Measurements from ENCODE around the gene STX18. TPM values are rescaled to one million over a fixed set of nuclear protein-coding genes. Genes with fewer than 3 reads are reported as not detected.

STX18 gene
- 10 to 100 TPM; 25.3 to 33.5 TPM for total RNA-seq

- H3K9me3 Mint-ChIP-seq (ENCODE audit: low read depth) = no peaks in the 10 kb centered on the region
- H3K36me3 Mint-ChIP-seq (ENCODE audit: low read depth) = peaks cover 6% of the 10 kb centered on the region
- H3K4me3 Mint-ChIP-seq = peak within 1 kb of the TSS; percentile 89
- DNase-seq (peak; percentile 92), ATAC-seq (peak; percentile 89)
- peaks cover 45% of the 10 kb centered on the region for H3K4me1 Mint-ChIP-seq
- ChIA-PET CTCF (interaction anchor here (0.7 to 1.5 kb wide), 7 partner anchors 14 to 288 kb away, joined by 3 to 8 read pairs (median 3); no protein-coding TSS in a partner anchor), POLR2A (interaction anchor here (0.6 to 1.6 kb wide), 3 partner anchors 14 to 60 kb away, joined by 3 to 7 read pairs (median 4); no protein-coding TSS in a partner anchor)
- intact Hi-C loops (cut with DNase I, micrococcal nuclease) = loop anchor here (1.0 to 5.0 kb wide), 7 partner anchors 33 to 585 kb away; partner anchors contain the start of genes TMEM128 (in 2 of the 2), LYAR (in 1 of the 2) and ZBTB49 (in 1 of the 2)
- H3K27ac Mint-ChIP-seq = peak within 1 kb of the TSS; percentile 90
- no peaks in the 10 kb centered on the region for H3K27me3 Mint-ChIP-seq
These were observed at the start of gene STX18 for GRCh38 chr4:4541661-4542570. Gene STX18 (minus strand): TSS chr4:4542048. CDS start chr4:4541964, 84 bp downstream.

- no peak overlapping the region for H3K4me3 Mint-ChIP-seq
- peaks cover 17% of the 10 kb centered on the region for H3K9me3 Mint-ChIP-seq (ENCODE audit: low read depth)
- peaks cover 35% of the 10 kb centered on the region for H3K36me3 Mint-ChIP-seq (ENCODE audit: low read depth)
- POLR2A ChIA-PET = no interaction called here
- CTCF ChIA-PET = no interaction called here
- H3K4me1 Mint-ChIP-seq = peaks cover 3% of the 10 kb centered on the region
- intact Hi-C loops (cut with DNase I, micrococcal nuclease) = no loop called here
- no peak overlapping the region for H3K27ac Mint-ChIP-seq
- H3K27me3 Mint-ChIP-seq = no peaks in the 10 kb centered on the region
- DNase-seq = no peak
- ATAC-seq = no peak
These were observed 49.2 kb upstream of the STX18 start for GRCh38 chr4:4591071-4591470.

DNA sequence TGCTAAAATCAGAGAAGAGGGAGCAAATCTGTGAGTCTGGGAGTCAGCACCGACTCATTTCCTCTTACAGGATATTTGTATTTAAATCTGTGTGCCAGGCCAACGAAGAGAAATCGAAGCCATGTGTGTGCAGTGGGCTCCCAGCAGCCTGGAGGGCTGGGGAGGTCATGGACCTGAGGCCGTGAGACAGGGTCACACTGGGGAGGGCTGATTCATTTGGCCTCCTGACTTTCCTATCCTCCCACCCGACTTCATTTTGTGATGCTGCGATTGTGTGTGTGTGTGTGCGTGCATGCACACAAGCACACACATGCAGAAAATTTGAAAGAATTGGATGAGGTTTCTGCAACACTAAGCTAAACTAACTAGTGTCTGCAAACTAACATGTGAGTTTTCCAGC is 48.7 kb upstream of the STX18 start:
- POLR2A ChIA-PET = no interaction called here
- Mint-ChIP-seq H3K4me3 (no peak overlapping the region), H3K27me3 (no peaks in the 10 kb centered on the region), H3K9me3 (ENCODE audit: low read depth) (peaks cover 17% of the 10 kb centered on the region), H3K27ac (no peak overlapping the region), H3K36me3 (ENCODE audit: low read depth) (peaks cover 37% of the 10 kb centered on the region), H3K4me1 (peaks cover 3% of the 10 kb centered on the region)
- CTCF ChIA-PET = no interaction called here
- no peak for ATAC-seq
- intact Hi-C loops (cut with DNase I, micrococcal nuclease) = no loop called here
- DNase-seq = no peak

DNA sequence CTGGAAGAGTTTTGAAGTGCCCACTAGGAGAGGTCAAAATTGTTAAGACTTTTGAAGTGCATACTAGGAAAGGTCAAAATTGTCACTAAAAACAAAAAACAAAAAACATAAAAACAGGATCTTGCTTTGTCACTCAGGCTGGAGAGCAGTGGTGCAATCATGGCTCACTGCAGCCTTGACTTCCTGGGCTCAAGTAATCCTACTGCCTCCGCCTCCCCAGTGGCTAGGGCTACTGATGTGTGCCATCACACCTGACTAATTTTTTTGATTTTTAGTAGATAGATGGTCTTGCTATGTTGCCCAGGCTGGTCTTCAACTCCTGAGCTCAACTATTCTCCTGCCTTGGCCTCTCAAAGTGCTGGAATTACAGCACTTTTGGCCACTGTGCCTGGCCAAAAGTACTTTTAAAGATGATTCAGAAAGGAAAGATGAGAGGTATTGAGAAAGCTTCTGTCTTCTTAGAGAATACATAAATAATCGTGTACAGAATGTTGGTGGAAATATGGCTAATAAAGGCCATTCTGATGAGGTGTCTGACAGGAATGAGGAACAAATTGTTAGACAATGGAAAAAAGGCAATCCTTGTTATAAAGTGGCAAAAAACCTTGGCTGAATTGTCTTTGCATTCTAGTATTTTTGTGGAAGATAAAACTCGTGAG is 43.3 kb upstream of the STX18 start:
- CTCF ChIA-PET = no interaction called here
- no peak for DNase-seq
- peaks cover 5% of the 10 kb centered on the region for H3K9me3 Mint-ChIP-seq (ENCODE audit: low read depth)
- no peaks in the 10 kb centered on the region for H3K27me3 Mint-ChIP-seq
- no peak overlapping the region for H3K4me3 Mint-ChIP-seq
- no peak overlapping the region for H3K27ac Mint-ChIP-seq
- POLR2A ChIA-PET = no interaction called here
- H3K36me3 Mint-ChIP-seq (ENCODE audit: low read depth) = peaks cover 18% of the 10 kb centered on the region
- ATAC-seq = no peak
- H3K4me1 Mint-ChIP-seq = no peaks in the 10 kb centered on the region
- intact Hi-C loops (cut with DNase I, micrococcal nuclease) = no loop called here

- POLR2A ChIA-PET = no interaction called here
- H3K27ac Mint-ChIP-seq = no peak overlapping the region
These were observed 41.8 kb upstream of the STX18 start for GRCh38 chr4:4583606-4584005.

DNA sequence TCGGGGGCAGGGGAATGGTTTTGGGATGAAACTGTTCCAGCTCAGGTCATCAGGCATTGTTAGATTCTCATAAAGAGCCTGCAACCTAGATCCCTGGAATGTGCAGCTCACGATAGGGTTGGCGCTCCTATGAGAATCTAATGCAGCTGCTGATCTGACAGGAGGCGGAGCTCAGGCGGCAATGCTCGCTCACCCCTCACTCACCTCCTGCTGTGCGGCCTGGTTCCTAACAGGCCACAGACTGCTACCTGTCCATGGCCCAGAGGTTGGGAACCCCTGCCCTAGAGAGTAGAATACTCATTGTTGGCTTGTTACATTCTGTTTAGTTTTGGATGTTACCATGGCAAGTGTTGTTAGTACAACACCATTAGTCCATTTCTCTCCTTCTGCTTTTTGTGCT is 40.8 kb upstream of the STX18 start:
- H3K27ac Mint-ChIP-seq = no peak overlapping the region
- POLR2A ChIA-PET = no interaction called here
- peaks cover 20% of the 10 kb centered on the region for H3K36me3 Mint-ChIP-seq (ENCODE audit: low read depth)
- no peak for ATAC-seq
- no peaks in the 10 kb centered on the region for H3K4me1 Mint-ChIP-seq
- CTCF ChIA-PET = no interaction called here
- no peak overlapping the region for H3K4me3 Mint-ChIP-seq
- no peaks in the 10 kb centered on the region for H3K27me3 Mint-ChIP-seq
- no peak for DNase-seq
- H3K9me3 Mint-ChIP-seq (ENCODE audit: low read depth) = peaks cover 5% of the 10 kb centered on the region
- intact Hi-C loops (cut with DNase I, micrococcal nuclease) = no loop called here

More at GRCh38 chr4:4583606-4584005, 41.8 kb upstream of the STX18 start:
- H3K27me3 Mint-ChIP-seq = no peaks in the 10 kb centered on the region
- H3K4me1 Mint-ChIP-seq = no peaks in the 10 kb centered on the region
- peaks cover 18% of the 10 kb centered on the region for H3K36me3 Mint-ChIP-seq (ENCODE audit: low read depth)
- intact Hi-C loops (cut with DNase I, micrococcal nuclease) = no loop called here
- no peak overlapping the region for H3K4me3 Mint-ChIP-seq
- CTCF ChIA-PET = no interaction called here
- peaks cover 5% of the 10 kb centered on the region for H3K9me3 Mint-ChIP-seq (ENCODE audit: low read depth)
- ATAC-seq (no peak), DNase-seq (no peak)

DNA sequence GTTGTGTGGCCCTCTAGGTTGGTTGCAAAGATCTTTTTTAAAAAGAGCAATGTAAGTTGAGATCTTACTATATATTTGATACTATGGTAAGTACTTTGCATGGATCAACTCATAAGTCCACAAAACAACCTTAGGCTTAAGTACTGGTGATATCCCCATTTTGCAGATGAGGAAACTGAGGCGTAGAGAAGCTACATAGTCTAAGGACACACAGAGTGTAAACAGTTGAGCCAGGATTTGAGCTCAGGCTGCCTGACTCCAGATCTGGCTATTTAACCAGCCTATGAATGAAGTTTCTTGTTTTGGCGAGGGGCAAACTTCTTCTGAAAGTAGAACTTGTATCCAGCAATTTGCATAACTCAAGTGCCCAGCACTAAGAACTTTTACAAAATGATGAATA is 38.6 kb upstream of the STX18 start:
- Mint-ChIP-seq H3K4me1 (peaks cover 5% of the 10 kb centered on the region), H3K4me3 (no peak overlapping the region), H3K27me3 (no peaks in the 10 kb centered on the region), H3K27ac (no peak overlapping the region), H3K36me3 (ENCODE audit: low read depth) (peaks cover 5% of the 10 kb centered on the region), H3K9me3 (ENCODE audit: low read depth) (no peaks in the 10 kb centered on the region)
- POLR2A ChIA-PET = no interaction called here
- intact Hi-C loops (cut with DNase I, micrococcal nuclease) = no loop called here
- CTCF ChIA-PET = interaction anchor here (0.8 kb wide), 1 partner anchor 10 kb away, joined by 3 read pairs; no protein-coding TSS in a partner anchor
- ATAC-seq (no peak), DNase-seq (no peak)

GRCh38 chr4:4578981-4579380 is 37.1 kb upstream of the STX18 start:
- ChIA-PET CTCF (no interaction called here), POLR2A (no interaction called here)
- ATAC-seq (no peak), DNase-seq (no peak)
- Mint-ChIP-seq H3K4me3 (no peak overlapping the region), H3K9me3 (ENCODE audit: low read depth) (no peaks in the 10 kb centered on the region), H3K36me3 (ENCODE audit: low read depth) (peaks cover 2% of the 10 kb centered on the region), H3K27me3 (no peaks in the 10 kb centered on the region), H3K27ac (no peak overlapping the region), H3K4me1 (peaks cover 13% of the 10 kb centered on the region)
- intact Hi-C loops (cut with DNase I, micrococcal nuclease) = no loop called here

- ATAC-seq (no peak), DNase-seq (no peak)
- H3K4me3 Mint-ChIP-seq = no peak overlapping the region
- CTCF ChIA-PET = interaction anchor here (1.3 kb wide), 1 partner anchor 14 kb away, joined by 4 read pairs; no protein-coding TSS in a partner anchor
- H3K27me3 Mint-ChIP-seq = no peaks in the 10 kb centered on the region
- H3K9me3 Mint-ChIP-seq (ENCODE audit: low read depth) = no peaks in the 10 kb centered on the region
- no peak overlapping the region for H3K27ac Mint-ChIP-seq
- intact Hi-C loops (cut with DNase I, micrococcal nuclease) = no loop called here
- H3K36me3 Mint-ChIP-seq (ENCODE audit: low read depth) = peaks cover 2% of the 10 kb centered on the region
- POLR2A ChIA-PET = no interaction called here
- peaks cover 13% of the 10 kb centered on the region for H3K4me1 Mint-ChIP-seq
These were observed 35.6 kb upstream of the STX18 start for GRCh38 chr4:4577359-4577875.

- Mint-ChIP-seq H3K27me3 (no peaks in the 10 kb centered on the region), H3K9me3 (ENCODE audit: low read depth) (no peaks in the 10 kb centered on the region), H3K27ac (no peak overlapping the region), H3K4me3 (peak overlapping the region; percentile 60), H3K36me3 (ENCODE audit: low read depth) (peaks cover 2% of the 10 kb centered on the region), H3K4me1 (peaks cover 13% of the 10 kb centered on the region)
- peak; percentile 86 for ATAC-seq
- CTCF ChIA-PET = interaction anchor here (0.5 to 1.6 kb wide), 8 partner anchors 10 to 1245 kb away, joined by 3 to 6 read pairs (median 3); partner anchors contain the start of gene STX18
- intact Hi-C loops (cut with DNase I, micrococcal nuclease) = loop anchor here in 1 of 2 experiments (1.0 kb wide), 3 partner anchors 33 to 188 kb away; partner anchors contain the start of genes NSG1 and STX18
- POLR2A ChIA-PET = interaction anchor here (0.6 kb wide), 1 partner anchor 363 kb away, joined by 3 read pairs; no protein-coding TSS in a partner anchor
- peak; percentile 78 for DNase-seq
These were observed 33.7 kb upstream of the STX18 start for GRCh38 chr4:4575284-4576211.
